K562 (cell line): ENCODE measurements around the gene PRODH2. TPM values are rescaled to one million over a fixed set of nuclear protein-coding genes. Genes with fewer than 3 reads are reported as not detected.

ENCODE experiments used
- CEBPG ChIP-seq, 3 experiments: fragments of 200-800 bp in 1 of 3; sonication (Bioruptor generic) in 1 of 3; sonication (generic) in 1 of 3; formaldehyde crosslinking in 1 of 3; IDR thresholded peaks in 2 of 3; conservative IDR thresholded peaks in 1 of 3; 2 replicates each; pipeline versions ENCODE4 v1.6.1 to v1.8.0; 2016 to 2022; ENCODE audit warnings: missing compliant biosample characterization in 2 of 3, missing genetic modification characterization in 2 of 3, mild to moderate bottlenecking in 1 of 3, missing genetic modification reagents in 1 of 3
- FUS ChIP-seq: fragments of 200-400 bp; formaldehyde crosslinking; optimal IDR thresholded peaks from 2 replicates; pipeline ENCODE3; 2017; ENCODE audit warnings: low read depth, low read length
- NR2C1 ChIP-seq, 2 experiments: fragments of 450-650 bp; IDR thresholded peaks; 2 replicates each; pipeline ENCODE4 v1.6.1; 2017; ENCODE audit warnings: mild to moderate bottlenecking in 2 of 2, antibody characterized with exemption in 1 of 2, inconsistent platforms in 1 of 2, missing compliant biosample characterization in 1 of 2, missing genetic modification characterization in 1 of 2
- NR2C2 ChIP-seq, 2 experiments: fragments of 200-800 bp in 1 of 2; sonication (Bioruptor generic) in 1 of 2; sonication (generic) in 1 of 2; formaldehyde crosslinking in 1 of 2; IDR thresholded peaks; 2 replicates each; pipeline versions ENCODE4 v1.6.1 to v1.8.0; 2016 to 2022; ENCODE audit warnings: mild to moderate bottlenecking in 1 of 2, missing compliant biosample characterization in 1 of 2, missing genetic modification characterization in 1 of 2, missing genetic modification reagents in 1 of 2
- PTRF ChIP-seq: fragments of 450-650 bp; IDR thresholded peaks from 2 replicates; pipeline ENCODE4 v1.6.1; 2016; ENCODE audit warnings: mild to moderate bottlenecking, missing genetic modification characterization, missing compliant biosample characterization
- RHOXF2B ChIP-seq: fragments of 250-450 bp; sonication (Bioruptor Pico); conservative IDR thresholded peaks from 2 replicates; pipeline ENCODE4 v1.5.1; 2021
- SP1 ChIP-seq: sonication (generic); formaldehyde crosslinking; IDR thresholded peaks from 2 replicates; pipeline ENCODE4 v1.8.1; 2022; ENCODE audit warnings: mild to moderate bottlenecking, missing genetic modification reagents
- TARDBP ChIP-seq: fragments of 450-650 bp; IDR thresholded peaks from 2 replicates; pipeline ENCODE4 v1.6.1; 2016
- TCF7L2 ChIP-seq: fragments of 150-350 bp; IDR thresholded peaks from 2 replicates; pipeline ENCODE4 v1.6.1; 2016; ENCODE audit warnings: low read depth, mild to moderate bottlenecking, low read length, moderate library complexity
- ZBTB40 ChIP-seq, 2 experiments: fragments of 450-650 bp in 1 of 2; sonication (generic) in 1 of 2; formaldehyde crosslinking in 1 of 2; IDR thresholded peaks; 2 replicates each; pipeline versions ENCODE4 v1.7.1 to v1.9.0; 2016 to 2022; ENCODE audit warnings: inconsistent platforms in 1 of 2, mild to moderate bottlenecking in 1 of 2, missing genetic modification reagents in 1 of 2
- ZNF668 ChIP-seq: fragments of 250-450 bp; sonication (Bioruptor Pico); IDR thresholded peaks from 2 replicates; pipeline ENCODE4 v1.8.0; 2022; ENCODE audit warnings: mild to moderate bottlenecking, inconsistent platforms
- ZNF717 ChIP-seq: fragments of 250-450 bp; sonication (Bioruptor Pico); IDR thresholded peaks from 2 replicates; pipeline ENCODE4 v1.5.0; 2021
- polyA plus RNA-seq, 8 experiments: library from polyadenylated mRNA; depleted of rRNA in 4 of 8; stranded (reverse) in 5 of 8; unstranded in 3 of 8; fragments of >200 nt; fragmentation: Nextera tagmentation in 2 of 8; fragmentation: Illumina TruSeq in 1 of 8; extraction: Ambion mirVana in 2 of 8; extraction: Trizol in 1 of 8; gene quantifications; 2 replicates each; pipeline versions ENCODE4 v1.2.1 to v1.2.3, GENCODE V29; 2011 to 2014; ENCODE audit warnings: inconsistent platforms in 1 of 8, missing spikeins in 1 of 8
- total RNA-seq, 7 experiments: library from RNA; depleted of rRNA in 6 of 7; stranded (reverse); fragments of >200 nt in 6 of 7; fragmentation: Illumina TruSeq in 2 of 7; extraction: Trizol in 2 of 7; gene quantifications; 2 replicates each; pipeline versions ENCODE4 v1.2.1 to v1.2.3, GENCODE V29; 2011 to 2021; ENCODE audit warnings: low replicate concordance in 1 of 7
- TF ChIP-seq, protein P1 (sequence below): fragments of 250-450 bp; sonication (Bioruptor Pico); IDR thresholded peaks from 2 replicates; pipeline ENCODE4 v1.9.0; 2021; ENCODE audit warnings: mild to moderate bottlenecking, inconsistent platforms

The PRODH2 gene
- total and polyA plus RNA-seq, 9 of the 15 experiments (the other 6 are each of a cell fraction or from before 2014, with no cell fraction given): not detected

GRCh38 chr19:35844482-35845214 is 32.0 kb upstream of the PRODH2 start (continued):
- TF ChIP-seq PTRF: no peak
- peak; percentile 84 for TF ChIP-seq NR2C1 (IDR thresholded peaks at IDR 0.05)
- peak; percentile 75 for TF ChIP-seq NR2C1 (tag; IDR thresholded peaks at IDR 0.05)
- 0 out of 2 replicates have a peak, but pooled peaks have one; percentile 9 for TF ChIP-seq ZBTB40 (IDR thresholded peaks at IDR 0.05)
- no peak for TF ChIP-seq ZBTB40 (CRISPR knock-in tag; IDR thresholded peaks at IDR 0.05)
- no peak for TF ChIP-seq RHOXF2B
- TF ChIP-seq SP1 (CRISPR knock-in tag): no peak
- no peak for TF ChIP-seq ZNF668 (CRISPR knock-in tag)
- TF ChIP-seq TARDBP: no peak
- no peak for TF ChIP-seq ZNF717 (CRISPR knock-in tag)
- TF ChIP-seq, protein P1, sequence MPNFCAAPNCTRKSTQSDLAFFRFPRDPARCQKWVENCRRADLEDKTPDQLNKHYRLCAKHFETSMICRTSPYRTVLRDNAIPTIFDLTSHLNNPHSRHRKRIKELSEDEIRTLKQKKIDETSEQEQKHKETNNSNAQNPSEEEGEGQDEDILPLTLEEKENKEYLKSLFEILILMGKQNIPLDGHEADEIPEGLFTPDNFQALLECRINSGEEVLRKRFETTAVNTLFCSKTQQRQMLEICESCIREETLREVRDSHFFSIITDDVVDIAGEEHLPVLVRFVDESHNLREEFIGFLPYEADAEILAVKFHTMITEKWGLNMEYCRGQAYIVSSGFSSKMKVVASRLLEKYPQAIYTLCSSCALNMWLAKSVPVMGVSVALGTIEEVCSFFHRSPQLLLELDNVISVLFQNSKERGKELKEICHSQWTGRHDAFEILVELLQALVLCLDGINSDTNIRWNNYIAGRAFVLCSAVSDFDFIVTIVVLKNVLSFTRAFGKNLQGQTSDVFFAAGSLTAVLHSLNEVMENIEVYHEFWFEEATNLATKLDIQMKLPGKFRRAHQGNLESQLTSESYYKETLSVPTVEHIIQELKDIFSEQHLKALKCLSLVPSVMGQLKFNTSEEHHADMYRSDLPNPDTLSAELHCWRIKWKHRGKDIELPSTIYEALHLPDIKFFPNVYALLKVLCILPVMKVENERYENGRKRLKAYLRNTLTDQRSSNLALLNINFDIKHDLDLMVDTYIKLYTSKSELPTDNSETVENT (CRISPR knock-in tag): no peak
- TF ChIP-seq FUS: no peak
- TF ChIP-seq CEBPG (CRISPR knock-in tag; IDR thresholded peaks at IDR 0.05): no peak
- TF ChIP-seq CEBPG (tag; conservative IDR thresholded peaks at IDR 0.05 in 1 of 2, IDR thresholded peaks at IDR 0.05 in 1 of 2): no peak; a peak in 1 of 4 replicates
- no peak for TF ChIP-seq NR2C2 (CRISPR knock-in tag; IDR thresholded peaks at IDR 0.05)
- peak; percentile 30; the same call in 1 of the 2 replicates for TF ChIP-seq NR2C2 (tag; IDR thresholded peaks at IDR 0.05)
- TF ChIP-seq TCF7L2: no peak
